Thyroid gland (tissue), 4 donors: ENCODE results near the gene CCDC88C. TPM values are rescaled to one million over a fixed set of nuclear protein-coding genes. Genes with fewer than 3 reads are reported as not detected.
"Not testable (repeated sequence)": the region's sequence is repeated elsewhere in the genome, so short reads cannot be mapped to it uniquely, and the experiment has no call there.

ENCODE experiments used
- DNase-seq, 2 donors: peaks; one replicate each; pipeline ENCODE4 v3.0.0-alpha.2; 2019
- H3K27ac ChIP-seq, 3 donors: fragments of 200-600 bp; sonication (generic); 1 replicate in 2 of 3; 2 replicates in 1 of 3; pipeline ENCODE4 v1.5.1; 2016 to 2019; ENCODE audit warnings: mild to moderate bottlenecking in 1 of 3, moderate library complexity in 1 of 3
- H3K27me3 ChIP-seq: fragments of 200-600 bp; sonication (generic); one replicate; pipeline ENCODE4 v1.5.1; 2019
- H3K36me3 ChIP-seq, 2 donors: fragments of 200-600 bp; sonication (generic); one replicate each; pipeline ENCODE4 v1.5.1; 2016 to 2019
- H3K4me1 ChIP-seq, 2 donors: fragments of 200-600 bp; sonication (generic); one replicate each; pipeline ENCODE4 v1.5.1; 2017 to 2019
- H3K4me3 ChIP-seq, 3 donors: fragments of 200-600 bp; sonication (generic); replicated peaks in 1 of 3; 1 replicate in 2 of 3; 2 replicates in 1 of 3; pipeline ENCODE4 v1.5.1; 2016; ENCODE audit warnings: mild to moderate bottlenecking in 1 of 3
- H3K9me3 ChIP-seq: fragments of 200-600 bp; sonication (generic); one replicate; pipeline ENCODE4 v1.5.1; 2017
- POLR2A ChIP-seq, 2 donors: fragments of 450-650 bp; IDR thresholded peaks; one replicate each; pipeline ENCODE4 v1.6.1; 2017; ENCODE audit warnings: antibody characterized with exemption in 2 of 2, mild to moderate bottlenecking in 2 of 2, moderate library complexity in 1 of 2
- WGBS, 2 donors: methylation state at CpG; one replicate each; pipeline ENCODE4 v1.1.5; 2017; 5-methylcytosine and 5-hydroxymethylcytosine counted together
- intact Hi-C: fragments of 100-400 bp; cut with DNase I; formaldehyde crosslinking; loops from one replicate; pipeline ENCODE4 v1.15.1; 2023
- total RNA-seq, 4 donors: library from RNA; depleted of rRNA; stranded (reverse); fragments of >200 nt; gene quantifications; one replicate each; pipeline ENCODE4 v1.2.3, GENCODE V29; 2016
- TF ChIP-seq, protein P1 (sequence below), 6 experiments: fragments of 200-600 bp in 3 of 6; fragments of 450-650 bp in 3 of 6; sonication (generic) in 3 of 6; IDR thresholded peaks; one replicate each; pipeline ENCODE4 v1.5.1; 2016 to 2019; ENCODE audit warnings: antibody characterized with exemption in 6 of 6, mild to moderate bottlenecking in 2 of 6, inconsistent platforms in 1 of 6, moderate library complexity in 1 of 6

Gene CCDC88C
- total RNA-seq, 4 donors from 2014 or later, result 3.0 to 6.3 (median 5.8) TPM

DNA sequence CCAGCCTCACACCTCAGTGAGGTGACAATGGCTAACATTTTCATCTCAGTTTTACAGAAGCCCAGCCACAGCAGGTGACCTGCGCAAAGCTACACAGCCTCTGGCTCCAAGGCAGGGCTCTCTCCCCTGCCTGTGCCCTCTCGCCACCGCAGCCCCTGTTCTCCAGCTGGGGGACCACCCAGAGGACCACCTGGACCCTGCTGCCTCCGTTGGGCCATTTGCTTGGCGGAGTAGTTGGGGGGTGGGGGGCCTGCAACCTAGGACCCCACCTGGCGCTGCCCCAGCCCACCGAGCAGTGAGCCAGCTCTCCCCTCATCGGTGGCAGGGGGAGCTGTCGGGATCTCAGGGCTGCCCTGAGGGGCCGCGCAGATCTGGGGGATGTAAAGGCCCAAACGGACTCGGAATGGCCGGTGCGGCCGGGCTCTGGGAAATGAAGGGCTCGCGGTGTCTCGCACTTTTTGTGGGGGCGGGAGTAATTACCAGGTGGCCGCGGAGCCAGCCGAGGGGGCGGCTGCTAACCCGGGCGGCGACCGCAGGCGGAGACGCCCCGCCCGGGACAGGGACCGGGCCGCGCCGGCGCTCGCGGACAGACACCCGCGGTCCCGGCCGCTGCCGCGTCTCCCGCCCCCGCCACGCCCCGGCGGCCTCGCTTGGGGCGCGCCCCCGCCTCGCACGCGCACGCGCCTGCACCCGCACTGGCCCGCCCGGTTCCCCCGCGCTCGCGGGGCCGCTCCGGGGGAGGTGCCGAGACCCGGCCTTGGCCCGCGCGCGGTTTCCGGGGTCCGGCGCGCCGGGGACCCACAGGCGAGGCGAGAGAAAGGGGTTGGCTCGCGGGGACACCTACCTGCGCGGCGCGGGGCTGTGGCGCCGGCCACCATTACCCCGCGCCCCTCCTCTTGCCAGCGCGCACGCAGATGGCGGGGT lies 164.5 kb downstream of the CCDC88C start:
- TF ChIP-seq POLR2A (IDR thresholded peaks at IDR 0.05), result no peak
- TF ChIP-seq, protein P1, sequence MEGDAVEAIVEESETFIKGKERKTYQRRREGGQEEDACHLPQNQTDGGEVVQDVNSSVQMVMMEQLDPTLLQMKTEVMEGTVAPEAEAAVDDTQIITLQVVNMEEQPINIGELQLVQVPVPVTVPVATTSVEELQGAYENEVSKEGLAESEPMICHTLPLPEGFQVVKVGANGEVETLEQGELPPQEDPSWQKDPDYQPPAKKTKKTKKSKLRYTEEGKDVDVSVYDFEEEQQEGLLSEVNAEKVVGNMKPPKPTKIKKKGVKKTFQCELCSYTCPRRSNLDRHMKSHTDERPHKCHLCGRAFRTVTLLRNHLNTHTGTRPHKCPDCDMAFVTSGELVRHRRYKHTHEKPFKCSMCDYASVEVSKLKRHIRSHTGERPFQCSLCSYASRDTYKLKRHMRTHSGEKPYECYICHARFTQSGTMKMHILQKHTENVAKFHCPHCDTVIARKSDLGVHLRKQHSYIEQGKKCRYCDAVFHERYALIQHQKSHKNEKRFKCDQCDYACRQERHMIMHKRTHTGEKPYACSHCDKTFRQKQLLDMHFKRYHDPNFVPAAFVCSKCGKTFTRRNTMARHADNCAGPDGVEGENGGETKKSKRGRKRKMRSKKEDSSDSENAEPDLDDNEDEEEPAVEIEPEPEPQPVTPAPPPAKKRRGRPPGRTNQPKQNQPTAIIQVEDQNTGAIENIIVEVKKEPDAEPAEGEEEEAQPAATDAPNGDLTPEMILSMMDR (IDR thresholded peaks at IDR 0.05), result no peak
- peak; percentile 45 to 47 for DNase-seq
- peak overlapping the region in 1 of 3 donors; percentile 36 for H3K27ac ChIP-seq
- 12 to 61% methylated on average over 3 to 17 of the region's 95 CpGs for WGBS, 2 donors
- no peaks in the 10 kb centered on the region for H3K27me3 ChIP-seq
- intact Hi-C loops, result no loop called here
- H3K36me3 ChIP-seq, result no peaks in the 10 kb centered on the region
- H3K4me3 ChIP-seq, result peak overlapping the region; percentile 4 to 58 (median 54)
- peaks cover 5 to 18% of the 10 kb centered on the region in 2 donors for H3K4me1 ChIP-seq
- no peaks in the 10 kb centered on the region for H3K9me3 ChIP-seq

DNA sequence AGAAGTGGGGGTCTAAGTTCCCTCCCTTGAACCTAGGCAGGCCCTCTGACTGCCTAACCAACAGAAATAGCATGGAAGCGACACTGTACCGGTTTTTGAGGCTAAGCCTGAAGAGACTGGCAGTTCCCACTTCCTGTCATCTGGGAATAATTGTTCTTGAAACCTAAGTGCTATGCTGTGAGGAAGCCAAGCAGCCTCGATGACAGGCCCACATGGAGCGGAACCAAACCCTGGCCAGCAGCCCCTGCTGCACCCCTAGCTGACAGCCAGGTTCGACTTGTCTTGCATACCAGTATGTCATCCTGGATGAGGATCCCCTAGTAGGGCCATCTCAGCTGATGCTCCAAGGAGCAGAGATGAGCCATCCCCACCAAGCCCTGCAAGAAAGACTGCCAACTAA lies 166.7 kb downstream of the CCDC88C start:
- Histone ChIP-seq H3K27ac (no peak overlapping the region), H3K4me3 (no peak overlapping the region), H3K9me3 (no peaks in the 10 kb centered on the region), H3K4me1 (peaks cover 5 to 18% of the 10 kb centered on the region in 2 donors), H3K27me3 (no peaks in the 10 kb centered on the region), H3K36me3 (no peaks in the 10 kb centered on the region)
- WGBS, 2 donors, result 44 to 55% methylated on average over 5 of the region's 5 CpGs
- intact Hi-C loops, result no loop called here
- no peak for DNase-seq
- TF ChIP-seq POLR2A (IDR thresholded peaks at IDR 0.05), result no peak
- TF ChIP-seq, protein P1 (IDR thresholded peaks at IDR 0.05), result no peak

DNA sequence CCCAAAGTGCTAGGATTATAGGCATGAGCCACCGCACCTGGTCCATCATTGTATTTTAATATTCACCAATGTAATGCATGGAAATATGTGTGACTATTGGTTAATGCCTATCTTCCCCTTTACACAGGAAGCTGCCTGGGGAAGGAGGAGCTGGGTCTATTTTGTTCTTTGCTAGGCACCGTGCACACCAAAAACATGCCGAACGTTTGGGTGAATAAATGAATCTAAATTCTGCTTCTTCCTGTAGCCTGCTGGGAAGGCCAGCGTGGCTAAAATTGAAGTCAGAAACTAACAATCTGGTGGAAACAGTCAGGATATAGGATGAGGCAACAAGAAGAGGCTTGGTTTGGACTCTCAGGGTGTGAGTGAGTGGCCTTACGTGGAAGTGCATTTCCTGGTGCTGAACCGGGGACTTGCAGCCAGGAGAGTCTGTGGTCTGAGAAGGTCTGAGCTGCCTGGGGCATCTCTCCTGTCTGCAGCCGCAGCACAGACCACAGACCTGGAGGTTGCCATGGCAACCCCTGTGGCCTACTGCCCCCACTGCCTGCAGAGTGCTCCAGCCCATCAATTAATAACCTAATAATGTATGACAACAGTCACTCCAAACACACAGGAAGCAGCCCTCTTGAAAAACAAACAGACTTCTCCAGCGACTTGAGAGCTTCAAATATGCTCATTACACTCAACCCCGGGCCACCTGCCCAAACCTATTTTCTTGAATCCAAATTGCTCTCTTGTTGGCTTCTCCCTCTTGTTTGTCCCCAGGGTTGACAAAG lies 167.6 kb downstream of the CCDC88C start:
- Histone ChIP-seq H3K27me3 (no peaks in the 10 kb centered on the region), H3K27ac (no peak overlapping the region), H3K4me1 (peaks cover 5 to 18% of the 10 kb centered on the region in 2 donors), H3K4me3 (no peak overlapping the region), H3K9me3 (no peaks in the 10 kb centered on the region), H3K36me3 (no peaks in the 10 kb centered on the region)
- no peak for DNase-seq
- intact Hi-C loops, result no loop called here
- TF ChIP-seq POLR2A (IDR thresholded peaks at IDR 0.05), result no peak
- TF ChIP-seq, protein P1 (IDR thresholded peaks at IDR 0.05), result no peak
- 50 to 66% methylated on average over 10 of the region's 10 CpGs for WGBS, 2 donors

DNA sequence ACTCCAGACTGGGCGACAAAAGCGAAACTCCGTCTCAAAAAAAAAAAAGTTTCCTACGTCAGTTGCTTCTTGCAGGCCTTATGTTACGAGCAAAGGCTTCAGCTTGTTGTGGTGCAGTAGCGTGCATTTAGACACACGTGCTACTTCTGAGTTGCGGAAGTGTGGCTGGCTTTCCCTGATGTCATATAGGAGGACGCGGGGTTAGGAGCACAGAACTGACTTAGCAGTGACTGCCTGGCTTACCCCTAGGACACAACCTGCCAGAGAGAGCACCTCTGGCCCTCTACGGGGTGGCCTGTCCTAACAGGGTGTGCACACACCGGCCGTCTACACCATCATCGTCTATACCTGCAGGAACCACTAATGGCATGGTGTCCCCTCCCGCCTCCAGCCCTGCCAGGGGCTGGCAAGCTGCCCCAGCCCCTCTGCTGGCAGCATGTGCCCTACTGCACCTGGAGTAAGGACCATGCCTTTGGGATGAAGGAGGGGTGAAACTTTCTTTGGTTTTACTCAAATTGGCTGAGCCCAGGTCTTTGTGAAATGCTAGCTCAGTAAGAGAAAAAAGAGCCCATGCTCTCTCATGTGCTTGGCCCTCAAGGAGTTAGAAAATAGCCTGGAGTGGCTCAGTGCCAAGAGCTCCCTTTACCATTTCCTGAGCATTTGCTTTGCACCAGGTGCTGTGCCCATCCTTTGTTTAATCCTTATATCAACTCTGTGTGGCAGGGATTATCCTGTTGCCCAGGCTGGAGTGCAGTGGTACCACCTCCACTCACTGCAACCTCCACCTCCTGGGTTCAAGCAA lies 171.4 kb downstream of the CCDC88C start:
- Histone ChIP-seq H3K27me3 (no peaks in the 10 kb centered on the region), H3K9me3 (no peaks in the 10 kb centered on the region), H3K4me3 (no peak overlapping the region), H3K36me3 (no peaks in the 10 kb centered on the region), H3K4me1 (peaks cover 0 to 16% of the 10 kb centered on the region in 2 donors), H3K27ac (no peak overlapping the region)
- TF ChIP-seq, protein P1 (IDR thresholded peaks at IDR 0.05), result no peak
- TF ChIP-seq POLR2A (IDR thresholded peaks at IDR 0.05), result no peak
- no peak for DNase-seq
- intact Hi-C loops, result no loop called here
- 88 to 98% methylated on average over 13 to 14 of the region's 15 CpGs for WGBS, 2 donors

DNA sequence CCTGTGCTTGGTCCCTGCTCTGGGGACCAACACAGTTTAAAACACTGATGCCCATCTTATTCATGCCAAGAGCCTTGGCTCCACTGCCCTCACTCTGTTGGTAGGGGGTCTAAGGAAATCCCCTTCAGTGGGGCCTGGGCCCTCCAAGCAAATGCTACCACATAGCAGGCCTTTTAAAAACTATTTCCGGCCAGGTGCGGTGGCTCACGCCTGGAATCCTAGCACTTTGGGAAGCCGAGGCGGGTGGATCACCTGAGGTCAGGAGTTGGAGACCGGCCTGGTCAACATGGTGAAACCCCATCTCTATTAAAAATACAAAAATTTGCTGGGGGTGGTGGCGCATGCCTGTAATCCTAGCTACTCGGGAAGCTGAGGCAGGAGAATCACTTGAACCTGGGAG lies 172.0 kb downstream of the CCDC88C start:
- H3K9me3 ChIP-seq, H3K27ac ChIP-seq, H3K27me3 ChIP-seq, DNase-seq, intact Hi-C loops, H3K4me3 ChIP-seq, H3K36me3 ChIP-seq: not testable (repeated sequence)
- peaks cover 0 to 14% of the 10 kb centered on the region in 2 donors for H3K4me1 ChIP-seq
- WGBS, 2 donors, result 91 to 99% methylated on average over 8 of the region's 8 CpGs
